HK-2 (cell line): ENCODE results near the gene XPC.
"Not testable (repeated sequence)": the region's sequence is repeated elsewhere in the genome, so short reads cannot be mapped to it uniquely, and the experiment has no call there.

ENCODE experiments used
- DNase-seq: peaks from one replicate; pipeline ENCODE4 v3.0.0-alpha.2; 2018; ENCODE audit not compliant: unreplicated experiment

XPC gene

GRCh38 chr3:14119651-14120050 is 58.8 kb downstream of the XPC start:
- no peak for DNase-seq

- DNase-seq, result no peak
These were observed 59.7 kb downstream of the XPC start for GRCh38 chr3:14118400-14119381.

- DNase-seq, result no peak
These were observed 60.7 kb downstream of the XPC start for GRCh38 chr3:14117468-14118399.

GRCh38 chr3:14113965-14114635 is 64.3 kb downstream of the XPC start:
- no peak for DNase-seq

GRCh38 chr3:14110699-14111098 is 67.7 kb downstream of the XPC start:
- DNase-seq, result no peak

GRCh38 chr3:14109821-14110220 is 68.6 kb downstream of the XPC start:
- DNase-seq, result not testable (repeated sequence)

GRCh38 chr3:14097616-14098391 is 80.6 kb downstream of the XPC start:
- DNase-seq, result no peak

GRCh38 chr3:14096742-14097141 is 81.7 kb downstream of the XPC start:
- DNase-seq, result no peak
